A549 (cell line): Measurements from ENCODE around the gene VPS50. TPM values are rescaled to one million over a fixed set of nuclear protein-coding genes. Genes with fewer than 3 reads are reported as not detected.

Experiments used
- ATAC-seq, 2 experiments: fragments of 200-7000 bp in 1 of 2; fragments of >200 bp in 1 of 2; cut with Nextera tagmentation in 1 of 2; cut with Tn5 transposase in 1 of 2; 3 replicates each; pipeline versions ENCODE4 v1.8.0 to v1.9.1; 2018 to 2020; ENCODE audit warnings: mild to moderate bottlenecking in 1 of 2, moderate library complexity in 1 of 2
- CTCF ChIA-PET: fragments of 300-600 bp; sonication (Branson Sonifier 250); formaldehyde crosslinking; extraction: SDS; loops from one replicate; lab custom pipeline; 2021; ENCODE audit warnings: antibody characterized with exemption, inconsistent platforms; lab: Yijun Ruan, JAX
- POLR2A ChIA-PET: fragments of 350-600 bp; formaldehyde crosslinking; extraction: SDS; loops from one replicate; lab custom pipeline; 2021; ENCODE audit warnings: antibody characterized with exemption, inconsistent platforms; lab: Yijun Ruan, JAX
- DNase-seq, 2 experiments: peaks; one replicate each; pipeline versions ENCODE4 v3.0.0 to v3.0.0-alpha.2; 2011 to 2016; ENCODE audit warnings: low read depth in 1 of 2, low spot score in 1 of 2
- FAIRE-seq: peaks from 2 replicates; lab custom pipeline; 2011; peaks lifted over from hg19 to GRCh38; lab: Jason Lieb, UNC
- H3K27ac ChIP-seq, 2 experiments: fragments of >200 bp; sonication (Bioruptor Twin); formaldehyde crosslinking; 3 replicates each; pipeline ENCODE4 v1.5.1; 2016 to 2017
- H3K4me1 ChIP-seq: fragments of >200 bp; sonication (Bioruptor Twin); formaldehyde crosslinking; 3 replicates; pipeline ENCODE4 v1.6.1; 2016
- H3K4me2 ChIP-seq: fragments of >200 bp; sonication (Bioruptor Twin); formaldehyde crosslinking; 3 replicates; pipeline ENCODE4 v1.6.1; 2016
- H3K4me3 ChIP-seq: fragments of >200 bp; sonication (Bioruptor Twin); formaldehyde crosslinking; 3 replicates; pipeline ENCODE4 v1.5.1; 2016
- H3K9me3 ChIP-seq: fragments of >200 bp; sonication (Bioruptor Twin); formaldehyde crosslinking; 3 replicates; pipeline ENCODE4 v1.6.1; 2016
- BHLHE40 ChIP-seq: IDR thresholded peaks from 2 replicates; pipeline ENCODE4 v1.6.1; 2012; ENCODE audit warnings: low read depth, low read length, inconsistent platforms
- CBX8 ChIP-seq: fragments of 200-600 bp; sonication (generic); IDR thresholded peaks from 2 replicates; pipeline ENCODE4 v1.6.1; 2016
- CHD2 ChIP-seq: fragments of 150-350 bp; IDR thresholded peaks from 2 replicates; pipeline ENCODE4 v1.6.1; 2014; ENCODE audit warnings: low read length; ENCODE audit not compliant: partially characterized antibody
- FOSB ChIP-seq: fragments of 250-450 bp; sonication (Bioruptor Pico); IDR thresholded peaks from 2 replicates; pipeline ENCODE4 v1.5.0; 2020; ENCODE audit warnings: mild to moderate bottlenecking, moderate library complexity
- FOXS1 ChIP-seq: fragments of 250-450 bp; sonication (Bioruptor Pico); IDR thresholded peaks from 2 replicates; pipeline ENCODE4 v1.5.0; 2020; ENCODE audit warnings: mild to moderate bottlenecking, moderate library complexity
- HDAC2 ChIP-seq: fragments of 200-600 bp; sonication (generic); IDR thresholded peaks from 2 replicates; pipeline ENCODE4 v1.6.1; 2016
- HEYL ChIP-seq: fragments of 250-450 bp; sonication (Bioruptor Pico); IDR thresholded peaks from 2 replicates; pipeline ENCODE4 v1.8.0; 2021; ENCODE audit warnings: mild to moderate bottlenecking, moderate library complexity
- HOXB13 ChIP-seq: fragments of 250-450 bp; sonication (Bioruptor Pico); IDR thresholded peaks from 2 replicates; pipeline ENCODE4 v1.5.0; 2020; ENCODE audit warnings: low read depth, mild to moderate bottlenecking, moderate library complexity
- HOXB5 ChIP-seq: fragments of 250-450 bp; sonication (Bioruptor Pico); IDR thresholded peaks from 2 replicates; pipeline ENCODE4 v1.5.0; 2020; ENCODE audit warnings: mild to moderate bottlenecking, moderate library complexity
- JUN ChIP-seq, 2 experiments: fragments of >200 bp; sonication (Bioruptor Twin); formaldehyde crosslinking; IDR thresholded peaks; 2 replicates in 1 of 2; 3 replicates in 1 of 2; pipeline ENCODE4 v1.6.1; 2016 to 2017
- MAFK ChIP-seq: fragments of 450-650 bp; IDR thresholded peaks from 2 replicates; pipeline ENCODE4 v1.6.1; 2014; ENCODE audit not compliant: partially characterized antibody
- MAZ ChIP-seq: fragments of 150-350 bp; IDR thresholded peaks from 2 replicates; pipeline ENCODE4 v1.6.1; 2014; ENCODE audit warnings: antibody characterized with exemption, low read depth, low read length, borderline replicate concordance
- NFE2L2 ChIP-seq: fragments of 150-350 bp; conservative IDR thresholded peaks from 2 replicates; pipeline ENCODE4 v1.6.1; 2014; ENCODE audit warnings: low read length
- NR3C1 ChIP-seq: fragments of >200 bp; sonication (Bioruptor Twin); formaldehyde crosslinking; IDR thresholded peaks from 3 replicates; pipeline ENCODE4 v1.6.1; 2017
- PHF8 ChIP-seq: fragments of 200-600 bp; sonication (generic); IDR thresholded peaks from 2 replicates; pipeline ENCODE4 v1.6.1; 2016; ENCODE audit warnings: low read depth, mild to moderate bottlenecking, antibody characterized with exemption, moderate library complexity, borderline replicate concordance
- POLR2A ChIP-seq: IDR thresholded peaks from 2 replicates; pipeline ENCODE4 v1.6.1; 2012; ENCODE audit warnings: mild to moderate bottlenecking, low read length
- RARB ChIP-seq: fragments of 250-450 bp; sonication (Bioruptor Pico); IDR thresholded peaks from 2 replicates; pipeline ENCODE4 v1.8.0; 2021; ENCODE audit warnings: mild to moderate bottlenecking, moderate library complexity
- RCOR1 ChIP-seq: fragments of 150-350 bp; IDR thresholded peaks from 2 replicates; pipeline ENCODE4 v1.6.1; 2014; ENCODE audit warnings: antibody characterized with exemption, low read length, low read depth
- RFX5 ChIP-seq: fragments of 450-650 bp; IDR thresholded peaks from 2 replicates; pipeline ENCODE4 v1.7.1; 2014; ENCODE audit warnings: antibody characterized with exemption, mild to moderate bottlenecking, moderate library complexity
- SMC3 ChIP-seq: fragments of >200 bp; sonication (Bioruptor Twin); formaldehyde crosslinking; IDR thresholded peaks from 3 replicates; pipeline ENCODE4 v1.6.1; 2018; ENCODE audit warnings: inconsistent platforms
- TFCP2L1 ChIP-seq: fragments of 250-450 bp; sonication (Bioruptor Pico); IDR thresholded peaks from 2 replicates; pipeline ENCODE4 v1.5.0; 2021; ENCODE audit warnings: mild to moderate bottlenecking
- TP53 ChIP-seq: fragments of 250-450 bp; sonication (Bioruptor Pico); IDR thresholded peaks from 2 replicates; pipeline ENCODE4 v1.5.0; 2021; ENCODE audit warnings: mild to moderate bottlenecking, moderate library complexity
- ZFP36 ChIP-seq: fragments of 450-650 bp; IDR thresholded peaks from 2 replicates; pipeline ENCODE4 v1.6.1; 2014; ENCODE audit warnings: borderline replicate concordance; ENCODE audit not compliant: partially characterized antibody
- ZSCAN20 ChIP-seq: fragments of 250-450 bp; sonication (Bioruptor Pico); IDR thresholded peaks from 2 replicates; pipeline ENCODE4 v1.8.0; 2022; ENCODE audit warnings: mild to moderate bottlenecking, moderate library complexity
- WGBS: methylation state at CpG from one replicate; pipeline ENCODE4 v1.1.6; 2017; ENCODE audit errors: missing lambda C conversion rate; 5-methylcytosine and 5-hydroxymethylcytosine counted together
- polyA plus RNA-seq, 4 experiments: library from polyadenylated mRNA; depleted of rRNA in 3 of 4; stranded (reverse); fragments of >200 nt; fragmentation: RNase III in 1 of 4; extraction: RNeasy Plus Mini Kit Qiagen cat#74134 plus additional on column Dnase treatment in 1 of 4; gene quantifications; 2 replicates in 3 of 4; 3 replicates in 1 of 4; pipeline ENCODE4 v1.2.3, GENCODE V29; 2011 to 2017
- TF ChIP-seq, protein P1 (sequence below): fragments of 450-650 bp; IDR thresholded peaks from 2 replicates; pipeline ENCODE4 v1.6.1; 2014; ENCODE audit warnings: antibody characterized with exemption
- TF ChIP-seq, protein P2 (sequence below): fragments of 250-450 bp; sonication (Bioruptor Pico); IDR thresholded peaks from 2 replicates; pipeline ENCODE4 v1.5.0; 2021; ENCODE audit warnings: mild to moderate bottlenecking, moderate library complexity, borderline replicate concordance
- TF ChIP-seq, protein P3 (sequence below): IDR thresholded peaks from 2 replicates; pipeline ENCODE4 v1.6.1; 2012
- TF ChIP-seq, protein P4 (sequence below): fragments of >200 bp; sonication (Bioruptor Twin); formaldehyde crosslinking; IDR thresholded peaks from 3 replicates; pipeline ENCODE4 v1.6.1; 2016
- TF ChIP-seq, protein P5 (sequence below): IDR thresholded peaks from 2 replicates; pipeline ENCODE4 v1.6.1; 2012; ENCODE audit warnings: low read depth, borderline replicate concordance
- TF ChIP-seq, protein P6 (sequence below): IDR thresholded peaks from 2 replicates; pipeline ENCODE4 v1.6.1; 2012

The VPS50 gene
- polyA plus RNA-seq, 2 of the 4 experiments (the other 2 are of a cell fraction) = 8.9 to 19.0 TPM

DNA sequence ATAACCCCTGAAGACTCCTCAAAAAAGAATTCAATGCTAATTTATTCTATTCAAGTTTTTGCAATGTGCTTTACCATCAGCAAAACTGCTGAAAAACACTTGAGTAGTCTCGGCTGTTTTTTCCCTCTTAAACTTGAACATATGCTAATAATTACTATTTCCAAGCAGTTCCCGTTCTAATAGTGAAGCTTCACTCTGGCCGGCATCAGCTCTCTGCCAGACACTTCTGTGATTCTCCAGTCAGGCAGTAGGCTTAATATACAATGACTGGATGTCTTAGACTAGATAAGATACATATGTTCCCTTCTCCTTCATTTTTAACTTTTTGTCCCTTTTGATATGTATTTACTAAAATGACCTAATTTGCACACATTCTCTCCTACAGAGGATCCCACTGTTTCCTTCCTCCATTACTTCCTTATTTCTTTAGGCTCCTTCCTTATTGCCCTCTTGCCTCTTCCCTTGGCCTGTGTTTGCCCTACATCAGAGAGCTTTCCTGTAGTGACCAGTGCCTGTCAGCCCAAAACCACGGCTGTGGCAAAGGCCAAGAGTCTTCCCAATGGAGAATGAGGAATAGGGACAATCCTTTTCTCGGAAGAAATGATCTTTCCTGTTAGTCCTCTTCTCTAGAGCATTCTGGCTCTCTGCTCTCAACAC lies 29.4 kb upstream of the VPS50 start:
- Histone ChIP-seq H3K4me1 (no peaks in the 10 kb centered on the region), H3K9me3 (no peaks in the 10 kb centered on the region), H3K4me2 (no peak overlapping the region), H3K4me3 (no peak overlapping the region), H3K27ac (no peak overlapping the region)
- ChIA-PET POLR2A (no interaction called here), CTCF (no interaction called here)
- WGBS = 43% methylated on average over 5 of the region's 5 CpGs
- DNase-seq = no peak
- TF ChIP-seq SMC3 = no peak
- TF ChIP-seq, protein P1, sequence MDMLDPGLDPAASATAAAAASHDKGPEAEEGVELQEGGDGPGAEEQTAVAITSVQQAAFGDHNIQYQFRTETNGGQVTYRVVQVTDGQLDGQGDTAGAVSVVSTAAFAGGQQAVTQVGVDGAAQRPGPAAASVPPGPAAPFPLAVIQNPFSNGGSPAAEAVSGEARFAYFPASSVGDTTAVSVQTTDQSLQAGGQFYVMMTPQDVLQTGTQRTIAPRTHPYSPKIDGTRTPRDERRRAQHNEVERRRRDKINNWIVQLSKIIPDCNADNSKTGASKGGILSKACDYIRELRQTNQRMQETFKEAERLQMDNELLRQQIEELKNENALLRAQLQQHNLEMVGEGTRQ = no peak
- no peak for TF ChIP-seq CBX8
- no peak for TF ChIP-seq FOSB (CRISPR knock-in tag)
- no peak for TF ChIP-seq TP53 (CRISPR knock-in tag)
- TF ChIP-seq PHF8 = no peak
- TF ChIP-seq MAFK = no peak
- TF ChIP-seq, protein P2, sequence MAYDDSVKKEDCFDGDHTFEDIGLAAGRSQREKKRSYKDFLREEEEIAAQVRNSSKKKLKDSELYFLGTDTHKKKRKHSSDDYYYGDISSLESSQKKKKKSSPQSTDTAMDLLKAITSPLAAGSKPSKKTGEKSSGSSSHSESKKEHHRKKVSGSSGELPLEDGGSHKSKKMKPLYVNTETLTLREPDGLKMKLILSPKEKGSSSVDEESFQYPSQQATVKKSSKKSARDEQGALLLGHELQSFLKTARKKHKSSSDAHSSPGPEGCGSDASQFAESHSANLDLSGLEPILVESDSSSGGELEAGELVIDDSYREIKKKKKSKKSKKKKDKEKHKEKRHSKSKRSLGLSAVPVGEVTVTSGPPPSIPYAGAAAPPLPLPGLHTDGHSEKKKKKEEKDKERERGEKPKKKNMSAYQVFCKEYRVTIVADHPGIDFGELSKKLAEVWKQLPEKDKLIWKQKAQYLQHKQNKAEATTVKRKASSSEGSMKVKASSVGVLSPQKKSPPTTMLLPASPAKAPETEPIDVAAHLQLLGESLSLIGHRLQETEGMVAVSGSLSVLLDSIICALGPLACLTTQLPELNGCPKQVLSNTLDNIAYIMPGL = no peak
- no peak for TF ChIP-seq BHLHE40
- TF ChIP-seq TFCP2L1 (CRISPR knock-in tag) = no peak
- no peak for TF ChIP-seq ZFP36
- no peak for TF ChIP-seq FOXS1 (CRISPR knock-in tag)
- no peak for TF ChIP-seq HDAC2
- no peak for TF ChIP-seq HEYL
- TF ChIP-seq JUN (IDR thresholded peaks at IDR 0.05) = no peak
- no peak for TF ChIP-seq RARB (CRISPR knock-in tag)
- no peak for TF ChIP-seq NR3C1
- TF ChIP-seq, protein P3, sequence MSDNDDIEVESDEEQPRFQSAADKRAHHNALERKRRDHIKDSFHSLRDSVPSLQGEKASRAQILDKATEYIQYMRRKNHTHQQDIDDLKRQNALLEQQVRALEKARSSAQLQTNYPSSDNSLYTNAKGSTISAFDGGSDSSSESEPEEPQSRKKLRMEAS = no peak
- no peak for ATAC-seq
- FAIRE-seq = no peak

DNA sequence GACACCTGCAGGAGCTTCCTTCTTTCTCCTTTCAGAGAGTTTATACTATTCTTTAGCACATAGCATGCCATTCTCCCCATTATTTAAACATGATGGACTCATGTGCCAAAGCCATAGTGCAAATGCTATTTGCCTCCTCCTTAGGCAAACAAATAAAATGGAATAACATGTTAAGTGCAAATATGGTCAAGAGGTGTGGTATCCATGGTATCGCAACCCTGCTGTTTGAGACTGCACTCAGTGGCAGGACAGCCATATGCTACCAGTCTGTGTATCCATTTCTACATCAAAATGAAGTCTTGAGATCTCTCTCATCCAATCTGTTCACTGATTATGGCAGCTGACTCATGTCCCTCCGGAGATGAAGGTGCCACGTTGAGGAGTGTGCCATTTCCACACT lies 28.7 kb upstream of the VPS50 start:
- ATAC-seq (no peak), DNase-seq (peak in 1 of 2 experiments; percentile 11), FAIRE-seq (no peak)
- Histone ChIP-seq H3K4me3 (no peak overlapping the region), H3K27ac (no peak overlapping the region), H3K4me1 (no peaks in the 10 kb centered on the region), H3K4me2 (no peak overlapping the region), H3K9me3 (no peaks in the 10 kb centered on the region)
- 12% methylated on average over 3 of the region's 3 CpGs for WGBS
- POLR2A ChIA-PET = no interaction called here
- CTCF ChIA-PET = no interaction called here
- no peak for TF ChIP-seq TP53 (CRISPR knock-in tag)
- TF ChIP-seq SMC3 = no peak
- no peak for TF ChIP-seq HOXB5 (CRISPR knock-in tag)
- TF ChIP-seq HOXB13 (CRISPR knock-in tag) = no peak
- no peak for TF ChIP-seq POLR2A
- no peak for TF ChIP-seq HEYL
- TF ChIP-seq, protein P1 = no peak

DNA sequence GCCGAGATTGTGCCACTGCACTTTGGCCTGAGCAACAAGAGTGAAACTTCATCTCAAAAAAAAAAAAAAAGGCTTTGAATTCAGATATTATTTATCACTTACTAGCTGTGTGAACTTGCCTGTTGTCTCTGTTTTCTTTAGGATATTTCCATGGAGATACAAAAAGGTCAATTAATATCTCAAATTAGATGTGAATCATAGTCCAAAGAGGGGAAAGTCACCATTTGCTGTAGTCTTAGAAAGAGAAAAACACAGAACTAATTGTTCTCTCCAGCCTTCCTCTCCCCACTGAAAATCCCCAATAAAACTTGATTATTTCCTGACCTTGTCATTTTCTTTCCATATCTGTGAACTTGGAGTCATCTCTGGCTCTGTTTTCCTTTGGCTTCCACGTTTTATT lies 27.1 kb upstream of the VPS50 start:
- ATAC-seq (no peak), FAIRE-seq (no peak), DNase-seq (no peak)
- H3K4me1 ChIP-seq = no peaks in the 10 kb centered on the region
- H3K9me3 ChIP-seq = no peaks in the 10 kb centered on the region
- no peak overlapping the region for H3K27ac ChIP-seq
- H3K4me3 ChIP-seq = no peak overlapping the region
- no peak overlapping the region for H3K4me2 ChIP-seq
- WGBS = 17% methylated on average over 2 of the region's 2 CpGs
- POLR2A ChIA-PET = no interaction called here
- CTCF ChIA-PET = interaction anchor here (0.6 kb wide), 1 partner anchor 589 kb away, joined by 3 read pairs; no protein-coding TSS in a partner anchor
- no peak for TF ChIP-seq FOXS1 (CRISPR knock-in tag)
- no peak for TF ChIP-seq RCOR1
- TF ChIP-seq, protein P4, sequence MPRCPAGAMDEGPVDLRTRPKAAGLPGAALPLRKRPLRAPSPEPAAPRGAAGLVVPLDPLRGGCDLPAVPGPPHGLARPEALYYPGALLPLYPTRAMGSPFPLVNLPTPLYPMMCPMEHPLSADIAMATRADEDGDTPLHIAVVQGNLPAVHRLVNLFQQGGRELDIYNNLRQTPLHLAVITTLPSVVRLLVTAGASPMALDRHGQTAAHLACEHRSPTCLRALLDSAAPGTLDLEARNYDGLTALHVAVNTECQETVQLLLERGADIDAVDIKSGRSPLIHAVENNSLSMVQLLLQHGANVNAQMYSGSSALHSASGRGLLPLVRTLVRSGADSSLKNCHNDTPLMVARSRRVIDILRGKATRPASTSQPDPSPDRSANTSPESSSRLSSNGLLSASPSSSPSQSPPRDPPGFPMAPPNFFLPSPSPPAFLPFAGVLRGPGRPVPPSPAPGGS = no peak
- TF ChIP-seq JUN (IDR thresholded peaks at IDR 0.05) = no peak
- TF ChIP-seq RFX5 = no peak
- no peak for TF ChIP-seq NFE2L2
- TF ChIP-seq, protein P5, sequence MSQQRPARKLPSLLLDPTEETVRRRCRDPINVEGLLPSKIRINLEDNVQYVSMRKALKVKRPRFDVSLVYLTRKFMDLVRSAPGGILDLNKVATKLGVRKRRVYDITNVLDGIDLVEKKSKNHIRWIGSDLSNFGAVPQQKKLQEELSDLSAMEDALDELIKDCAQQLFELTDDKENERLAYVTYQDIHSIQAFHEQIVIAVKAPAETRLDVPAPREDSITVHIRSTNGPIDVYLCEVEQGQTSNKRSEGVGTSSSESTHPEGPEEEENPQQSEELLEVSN = no peak
- no peak for TF ChIP-seq HEYL
- TF ChIP-seq, protein P6, sequence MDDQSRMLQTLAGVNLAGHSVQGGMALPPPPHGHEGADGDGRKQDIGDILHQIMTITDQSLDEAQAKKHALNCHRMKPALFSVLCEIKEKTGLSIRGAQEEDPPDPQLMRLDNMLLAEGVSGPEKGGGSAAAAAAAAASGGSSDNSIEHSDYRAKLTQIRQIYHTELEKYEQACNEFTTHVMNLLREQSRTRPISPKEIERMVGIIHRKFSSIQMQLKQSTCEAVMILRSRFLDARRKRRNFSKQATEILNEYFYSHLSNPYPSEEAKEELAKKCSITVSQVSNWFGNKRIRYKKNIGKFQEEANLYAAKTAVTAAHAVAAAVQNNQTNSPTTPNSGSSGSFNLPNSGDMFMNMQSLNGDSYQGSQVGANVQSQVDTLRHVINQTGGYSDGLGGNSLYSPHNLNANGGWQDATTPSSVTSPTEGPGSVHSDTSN = no peak
- TF ChIP-seq MAZ = no peak
- no peak for TF ChIP-seq CHD2
- no peak for TF ChIP-seq MAFK
- TF ChIP-seq ZSCAN20 (CRISPR knock-in tag) = no peak
